NT2/D1 (cell line): ENCODE results near the gene NADK2.
"Not testable (repeated sequence)": the region's sequence is repeated elsewhere in the genome, so short reads cannot be mapped to it uniquely, and the experiment has no call there.

ENCODE experiments used
- YY1 ChIP-seq: IDR thresholded peaks from 2 replicates; pipeline ENCODE4 v1.6.1; 2011; ENCODE audit not compliant: insufficient read length, insufficient read depth
- ZNF274 ChIP-seq: IDR thresholded peaks from 2 replicates; pipeline ENCODE4 v1.6.1; 2011; ENCODE audit warnings: mild to moderate bottlenecking, low read depth, low read length

DNA sequence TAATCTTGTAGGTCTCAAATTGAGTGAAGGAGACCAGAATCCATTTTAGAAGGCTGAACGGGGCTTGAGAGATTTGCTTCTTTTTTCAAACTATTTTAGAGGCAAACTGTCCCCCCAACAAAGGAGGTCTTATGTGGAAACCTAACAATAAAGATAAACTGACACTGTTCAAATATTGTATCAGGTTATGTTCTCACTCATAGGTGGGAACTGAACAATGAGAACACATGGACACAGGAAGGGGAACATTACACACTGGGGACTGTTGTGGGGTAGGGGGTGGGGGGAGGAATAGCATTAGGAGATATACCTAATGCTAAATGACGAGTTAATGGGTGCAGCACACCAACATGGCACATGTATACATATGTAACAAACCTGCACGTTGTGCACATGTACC is 42.9 kb downstream of the NADK2 start:
- not testable (repeated sequence) for TF ChIP-seq ZNF274, YY1
